Panc1 (cell line): ENCODE results near the gene SLF2. TPM values are rescaled to one million over a fixed set of nuclear protein-coding genes. Genes with fewer than 3 reads are reported as not detected.

Experiments
- ATAC-seq: fragments of 200-7000 bp; cut with Tn5 transposase; 2 replicates; pipeline ENCODE4 v1.9.1; 2020; ENCODE audit warnings: mild to moderate bottlenecking, moderate library complexity
- BruUV-seq: library from RNA; stranded (reverse); fragments of 400-500 nt; replicated peaks from 2 replicates; lab custom pipeline; 2021; lab: Mats Ljungman, UMichigan
- CTCF ChIA-PET: fragments of 300-600 bp; sonication (Branson Sonifier 250); formaldehyde crosslinking; loops from one replicate; lab custom pipeline; 2022; ENCODE audit warnings: antibody characterized with exemption; lab: Charles Lee
- POLR2A ChIA-PET: fragments of 300-600 bp; sonication (Branson Sonifier 250); formaldehyde crosslinking; loops from one replicate; lab custom pipeline; 2022; ENCODE audit warnings: antibody characterized with exemption; lab: Charles Lee
- DNase-seq: peaks from one replicate; pipeline ENCODE4 v3.0.0-alpha.2; 2010; ENCODE audit warnings: low read depth, low spot score
- H3K27ac ChIP-seq: 2 replicates; pipeline ENCODE4 v1.5.1; 2011; ENCODE audit warnings: mild to moderate bottlenecking, low read length, inconsistent platforms
- H3K27me3 ChIP-seq: fragments of 200-500 bp; sonication (Bioruptor generic); 2 replicates; pipeline ENCODE4 v1.6.0; 2014; ENCODE audit warnings: low read length, inconsistent platforms; ENCODE audit not compliant: control insufficient read depth, insufficient read depth
- H3K36me3 ChIP-seq: fragments of 200-500 bp; sonication (Bioruptor generic); 2 replicates; pipeline ENCODE4 v1.5.1; 2014; ENCODE audit warnings: inconsistent platforms, mild to moderate bottlenecking, low read length, moderate library complexity; ENCODE audit not compliant: control insufficient read depth, insufficient read depth
- H3K4me1 ChIP-seq: 2 replicates; pipeline ENCODE4 v1.5.1; 2011; ENCODE audit warnings: inconsistent platforms, mild to moderate bottlenecking, low read length, moderate library complexity; ENCODE audit not compliant: control insufficient read depth, insufficient read depth
- H3K4me3 ChIP-seq, 2 experiments: 2 replicates each; pipeline ENCODE4 v1.5.1; 2011 to 2012; ENCODE audit warnings: low read depth in 2 of 2, low read length in 2 of 2, mild to moderate bottlenecking in 2 of 2, inconsistent platforms in 1 of 2, moderate library complexity in 1 of 2
- H3K9me3 ChIP-seq: fragments of 200-500 bp; sonication (Bioruptor generic); 2 replicates; pipeline ENCODE4 v1.5.1; 2014; ENCODE audit warnings: low read depth, mild to moderate bottlenecking, inconsistent platforms, low read length, moderate library complexity; ENCODE audit not compliant: control insufficient read depth, insufficient read depth
- CTCF ChIP-seq: fragments of 450-650 bp; IDR thresholded peaks from 2 replicates; pipeline ENCODE4 v1.5.1; 2017; ENCODE audit warnings: mild to moderate bottlenecking
- POLR2AphosphoS5 ChIP-seq: IDR thresholded peaks from 2 replicates; pipeline ENCODE4 v1.6.1; 2012; ENCODE audit warnings: mild to moderate bottlenecking, low read depth, low read length, moderate library complexity
- REST ChIP-seq, 2 experiments: IDR thresholded peaks; 2 replicates each; pipeline ENCODE4 v1.6.1; 2011 to 2012; ENCODE audit warnings: low read depth in 2 of 2, control low read depth in 1 of 2, low read length in 1 of 2, mild to moderate bottlenecking in 1 of 2, moderate library complexity in 1 of 2; ENCODE audit not compliant: insufficient read depth in 1 of 2
- SIN3A ChIP-seq: IDR thresholded peaks from 2 replicates; pipeline ENCODE4 v1.6.1; 2012; ENCODE audit warnings: low read depth, mild to moderate bottlenecking, low read length, moderate library complexity, borderline replicate concordance; ENCODE audit not compliant: insufficient read depth
- TCF7L2 ChIP-seq: IDR thresholded peaks from 2 replicates; pipeline ENCODE4 v1.6.1; 2011; ENCODE audit warnings: mild to moderate bottlenecking, low read depth, low read length, inconsistent platforms
- in situ Hi-C: cut with HindIII; loops from 2 replicates; pipeline ENCODE4 v1.10.0; 2016; ENCODE audit warnings: low sequenced_read_pairs, low pct_unique_long_range_greater_than_20kb
- intact Hi-C: fragments of 100-400 bp; cut with micrococcal nuclease; formaldehyde crosslinking; loops from one replicate; pipeline ENCODE4 v1.10.0; 2022; ENCODE audit not compliant: unreplicated experiment
- total RNA-seq: library from RNA; stranded (reverse); gene quantifications from one replicate; pipeline ENCODE4 v1.2.1, GENCODE V29; 2021; ENCODE audit not compliant: unreplicated experiment

Gene SLF2
- total RNA-seq, 1 experiment from 2014 or later = 38.8 TPM

GRCh38 chr10:100908378-100908777, 4.4 kb upstream of the SLF2 start:
- Histone ChIP-seq H3K27ac (no peak overlapping the region), H3K36me3 (peaks cover under 1% of the 10 kb centered on the region; the same call in 1 of the 2 replicates), H3K27me3 (no peaks in the 10 kb centered on the region; the same call in 1 of the 2 replicates), H3K4me1 (peaks cover 5% of the 10 kb centered on the region), H3K9me3 (no peaks in the 10 kb centered on the region), H3K4me3 (no peak overlapping the region)
- ChIA-PET POLR2A (no interaction called here), CTCF (no interaction called here)
- BruUV-seq = no TSS peak
- no peak for DNase-seq
- intact Hi-C loops = no loop called here
- no peak for ATAC-seq
- TF ChIP-seq REST (IDR thresholded peaks at IDR 0.05; ENCODE audit: insufficient read depth in 1 of 2, low read depth in 2 of 2, low read length in 1 of 2) (no peak), TCF7L2 (no peak), SIN3A (no peak), CTCF (no peak)
- in situ Hi-C loops = no loop called here

- TF ChIP-seq REST (IDR thresholded peaks at IDR 0.05; ENCODE audit: insufficient read depth in 1 of 2, low read depth in 2 of 2, low read length in 1 of 2) (no peak), TCF7L2 (no peak), POLR2AphosphoS5 (no peak), CTCF (no peak), SIN3A (no peak)
- peaks cover 10% of the 10 kb centered on the region for H3K36me3 ChIP-seq
- H3K9me3 ChIP-seq = no peaks in the 10 kb centered on the region
- ChIA-PET POLR2A (interaction anchor here (0.8 kb wide), 1 partner anchor 13 kb away, joined by 7 read pairs; no protein-coding TSS in a partner anchor), CTCF (interaction anchor here (0.5 kb wide), 1 partner anchor 81 kb away, joined by 3 read pairs; no protein-coding TSS in a partner anchor)
- H3K27me3 ChIP-seq = no peaks in the 10 kb centered on the region
- DNase-seq (no peak), ATAC-seq (no peak)
- BruUV-seq = no TSS peak
- no peak overlapping the region for H3K4me3 ChIP-seq
- no peak overlapping the region for H3K27ac ChIP-seq
- peaks cover 14% of the 10 kb centered on the region for H3K4me1 ChIP-seq
- intact Hi-C loops = no loop called here
- in situ Hi-C loops = no loop called here
Measured at GRCh38 chr10:100909501-100910263, 3.1 kb upstream of the SLF2 start.
